Vagina (tissue), 2 donors: ENCODE data around the gene CRB1.

ENCODE experiments used
- POLR2A ChIP-seq, 2 donors: fragments of 450-650 bp; IDR thresholded peaks; one replicate each; pipeline ENCODE4 v1.6.1; 2017; ENCODE audit warnings: antibody characterized with exemption in 2 of 2, mild to moderate bottlenecking in 2 of 2, moderate library complexity in 2 of 2
- POLR2AphosphoS5 ChIP-seq, 2 donors: sonication (generic); formaldehyde crosslinking; IDR thresholded peaks; one replicate each; pipeline ENCODE4 v1.9.0; 2017; ENCODE audit warnings: antibody characterized with exemption in 2 of 2, mild to moderate bottlenecking in 2 of 2, low read depth in 1 of 2; ENCODE audit not compliant: insufficient read depth in 1 of 2
- TF ChIP-seq, protein P1 (sequence below), 3 experiments: fragments of 450-650 bp in 2 of 3; fragments of 200-600 bp in 1 of 3; sonication (generic) in 1 of 3; IDR thresholded peaks; one replicate each; pipeline ENCODE4 v1.5.1; 2017 to 2019; ENCODE audit warnings: antibody characterized with exemption in 3 of 3, mild to moderate bottlenecking in 2 of 3, moderate library complexity in 2 of 3

DNA sequence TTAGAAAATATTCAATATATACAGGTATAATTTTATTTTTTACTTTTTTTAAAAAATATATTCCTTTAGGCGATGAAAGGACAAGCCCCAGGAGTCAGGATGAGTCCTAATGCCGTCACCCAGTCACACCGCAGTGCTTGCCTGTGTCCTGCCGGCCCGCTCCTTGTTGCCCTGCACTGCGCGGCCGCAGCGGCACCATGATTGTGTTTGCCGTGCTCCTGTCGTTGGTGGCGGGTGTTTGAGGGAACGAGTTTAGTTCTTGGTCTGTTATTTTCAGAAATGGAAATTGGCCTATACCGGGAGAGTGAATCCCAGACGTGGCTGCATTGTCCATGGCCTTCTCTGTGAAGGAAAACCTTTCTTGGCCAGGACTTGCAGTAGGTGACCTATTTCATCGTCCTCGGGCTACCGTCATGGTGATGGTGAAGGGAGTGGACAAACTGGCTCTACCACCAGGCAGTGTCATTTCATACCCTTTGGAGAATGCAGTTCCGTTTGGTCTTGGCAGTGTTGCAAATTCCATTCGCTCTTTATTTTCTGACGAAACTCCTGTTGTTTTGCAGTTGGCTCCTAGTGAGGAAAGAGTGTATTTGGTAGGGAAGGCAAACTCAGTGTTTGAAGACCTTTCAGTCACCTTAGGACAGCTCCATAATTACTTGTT is 45.9 kb upstream of the CRB1 start:
- TF ChIP-seq POLR2A (IDR thresholded peaks at IDR 0.05) (no peak), POLR2AphosphoS5 (IDR thresholded peaks at IDR 0.05; ENCODE audit: insufficient read depth in 1 of 2, low read depth in 1 of 2) (no peak)
- TF ChIP-seq, protein P1, sequence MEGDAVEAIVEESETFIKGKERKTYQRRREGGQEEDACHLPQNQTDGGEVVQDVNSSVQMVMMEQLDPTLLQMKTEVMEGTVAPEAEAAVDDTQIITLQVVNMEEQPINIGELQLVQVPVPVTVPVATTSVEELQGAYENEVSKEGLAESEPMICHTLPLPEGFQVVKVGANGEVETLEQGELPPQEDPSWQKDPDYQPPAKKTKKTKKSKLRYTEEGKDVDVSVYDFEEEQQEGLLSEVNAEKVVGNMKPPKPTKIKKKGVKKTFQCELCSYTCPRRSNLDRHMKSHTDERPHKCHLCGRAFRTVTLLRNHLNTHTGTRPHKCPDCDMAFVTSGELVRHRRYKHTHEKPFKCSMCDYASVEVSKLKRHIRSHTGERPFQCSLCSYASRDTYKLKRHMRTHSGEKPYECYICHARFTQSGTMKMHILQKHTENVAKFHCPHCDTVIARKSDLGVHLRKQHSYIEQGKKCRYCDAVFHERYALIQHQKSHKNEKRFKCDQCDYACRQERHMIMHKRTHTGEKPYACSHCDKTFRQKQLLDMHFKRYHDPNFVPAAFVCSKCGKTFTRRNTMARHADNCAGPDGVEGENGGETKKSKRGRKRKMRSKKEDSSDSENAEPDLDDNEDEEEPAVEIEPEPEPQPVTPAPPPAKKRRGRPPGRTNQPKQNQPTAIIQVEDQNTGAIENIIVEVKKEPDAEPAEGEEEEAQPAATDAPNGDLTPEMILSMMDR (IDR thresholded peaks at IDR 0.05), result no peak
